Adrenal gland (tissue), 12 donors: ENCODE measurements around the gene ACER1. TPM values are rescaled to one million over a fixed set of nuclear protein-coding genes. Genes with fewer than 3 reads are reported as not detected.

Experiments
- DNase-seq, 7 donors: peaks; one replicate each; pipeline ENCODE4 v3.0.0-alpha.2; 2019 to 2020
- H3K27ac ChIP-seq, 5 donors: fragments of 200-600 bp; sonication (generic) in 4 of 5; 1 replicate in 3 of 5; 2 replicates in 2 of 5; pipeline versions ENCODE4 v1.5.1 to v1.8.0; 2016 to 2020; ENCODE audit warnings: mild to moderate bottlenecking in 1 of 5
- H3K27me3 ChIP-seq: fragments of 200-600 bp; 2 replicates; pipeline ENCODE4 v1.8.0; 2021
- H3K36me3 ChIP-seq, 2 donors: fragments of 200-600 bp; replicated peaks in 1 of 2; 1 replicate in 1 of 2; 2 replicates in 1 of 2; pipeline versions ENCODE4 v1.5.1 to v1.8.0; 2018 to 2022
- H3K4me1 ChIP-seq, 2 donors: fragments of 200-600 bp; replicated peaks in 1 of 2; 1 replicate in 1 of 2; 2 replicates in 1 of 2; pipeline versions ENCODE4 v1.5.1 to v1.8.0; 2018 to 2021
- H3K4me3 ChIP-seq, 4 donors: fragments of 200-600 bp; sonication (generic) in 3 of 4; one replicate each; pipeline ENCODE4 v1.5.1; 2016 to 2018
- H3K9me3 ChIP-seq, 3 donors: fragments of 200-600 bp; sonication (generic) in 1 of 3; replicated peaks in 1 of 3; 1 replicate in 2 of 3; 2 replicates in 1 of 3; pipeline versions ENCODE4 v1.5.1 to v1.8.0; 2016 to 2021
- CTCF ChIP-seq, 6 experiments: fragments of 450-650 bp in 4 of 6; fragments of 200-600 bp in 2 of 6; sonication (generic) in 1 of 6; IDR thresholded peaks; 1 replicate in 5 of 6; 2 replicates in 1 of 6; pipeline versions ENCODE4 v1.5.1 to v1.8.0; 2016 to 2021; ENCODE audit warnings: antibody characterized with exemption in 6 of 6, mild to moderate bottlenecking in 2 of 6, moderate library complexity in 1 of 6
- POLR2A ChIP-seq, 2 donors: fragments of 450-650 bp; IDR thresholded peaks; one replicate each; pipeline ENCODE4 v1.6.1; 2017; ENCODE audit warnings: antibody characterized with exemption in 2 of 2, mild to moderate bottlenecking in 2 of 2, moderate library complexity in 1 of 2
- WGBS, 4 donors: extraction: QIAGEN DNeasy Blood & Tissue Kit in 2 of 4; methylation state at CpG; one replicate each; pipeline versions ENCODE4 v1.1.5 to v1.1.7; 2013 to 2017; 5-methylcytosine and 5-hydroxymethylcytosine counted together
- intact Hi-C, 2 donors: fragments of 100-400 bp; cut with DNase I; formaldehyde crosslinking; loops; one replicate each; pipeline versions ENCODE4 v1.14.1 to v1.15.0; 2022 to 2023
- polyA plus RNA-seq, 3 donors: library from polyadenylated mRNA; stranded (reverse); fragments of 200-250 nt in 2 of 3; fragments of 350-450 nt in 1 of 3; fragmentation: Illumina TruSeq in 1 of 3; extraction: RNeasy Lipid Tissue Mini Kit (QIAGEN cat#74804) in 1 of 3; gene quantifications; one replicate each; pipeline ENCODE4 v1.2.3, GENCODE V29; 2013 to 2014
- total RNA-seq, 9 donors: library from RNA; depleted of rRNA in 4 of 9; stranded (reverse); fragments of >200 nt in 4 of 9; fragments of 120-200 nt in 1 of 9; fragmentation: NEBNext Ultra II Directional in 1 of 9; extraction: Animal tissue kit (Norgen Biotek cat#: 25700) in 1 of 9; gene quantifications; one replicate each; pipeline versions ENCODE4 v1.1.0 to v1.2.4, GENCODE V29; 2013 to 2023
- donor health status: healthy with polysubstance abuse.
- donor health status: Bipolar disorder and iron deficiency.
- donor health status: DM: yes; HTN: yes; CAD: no.
- donor health status: DM: no; HTN: no; CAD: no.
- donor health status: DM: no; HTN: no; CAD: no.
- donor health status: DM: yes; HTN: yes; CAD: no.

Gene ACER1
- total and polyA plus RNA-seq, 12 donors, result 0.11 to 0.16 TPM; not detected in 10

GRCh38 chr19:6374711-6375410 lies 41.4 kb upstream of the ACER1 start:
- DNase-seq, result no peak
- TF ChIP-seq CTCF (IDR thresholded peaks at IDR 0.05), result no peak
- intact Hi-C loops, result no loop called here
- no peaks in the 10 kb centered on the region for H3K27me3 ChIP-seq
- no peak overlapping the region for H3K4me3 ChIP-seq
- H3K9me3 ChIP-seq, result no peaks in the 10 kb centered on the region
- no peak overlapping the region for H3K27ac ChIP-seq
- peaks cover 0 to 20% of the 10 kb centered on the region in 2 donors for H3K36me3 ChIP-seq
- WGBS, 4 donors, result 84 to 97% (median 89%) methylated on average over 7 to 29 of the region's 29 CpGs
- peaks cover 5% of the 10 kb centered on the region in 2 donors for H3K4me1 ChIP-seq

GRCh38 chr19:6374161-6374709 lies 40.8 kb upstream of the ACER1 start:
- DNase-seq, result peak in 5 of 7 donors; percentile 31 to 50 (median 47)
- Histone ChIP-seq H3K4me3 (no peak overlapping the region), H3K4me1 (peaks cover 5% of the 10 kb centered on the region in 2 donors), H3K27me3 (no peaks in the 10 kb centered on the region), H3K36me3 (peaks cover 0 to 14% of the 10 kb centered on the region in 2 donors), H3K27ac (peak overlapping the region in 1 of 5 donors; percentile 17), H3K9me3 (no peaks in the 10 kb centered on the region)
- intact Hi-C loops, result no loop called here
- no peak for TF ChIP-seq POLR2A (IDR thresholded peaks at IDR 0.05)
- no peak for TF ChIP-seq CTCF (IDR thresholded peaks at IDR 0.05)
- WGBS, 4 donors, result 73 to 84% (median 83%) methylated on average over 9 to 29 of the region's 29 CpGs

- peak overlapping the region in 3 of 5 donors; percentile 17 to 96 (median 50) for H3K27ac ChIP-seq
- peak overlapping the region in 2 of 4 donors; percentile 78 to 99 for H3K4me3 ChIP-seq
- intact Hi-C loops, result no loop called here
- no peak for DNase-seq
- no peaks in the 10 kb centered on the region for H3K9me3 ChIP-seq
- TF ChIP-seq CTCF (IDR thresholded peaks at IDR 0.05) (no peak), POLR2A (IDR thresholded peaks at IDR 0.05) (no peak)
- WGBS, 4 donors, result 21 to 28% (median 24%) methylated on average over 4 to 5 of the region's 5 CpGs
- H3K27me3 ChIP-seq, result no peaks in the 10 kb centered on the region
- H3K4me1 ChIP-seq, result peaks cover 5% of the 10 kb centered on the region in 2 donors
- peaks cover 0 to 14% of the 10 kb centered on the region in 2 donors for H3K36me3 ChIP-seq
These were observed 40.3 kb upstream of the ACER1 start for GRCh38 chr19:6373813-6374108.

GRCh38 chr19:6373096-6373812 lies 39.8 kb upstream of the ACER1 start:
- H3K9me3 ChIP-seq, result no peaks in the 10 kb centered on the region
- peaks cover 5% of the 10 kb centered on the region in 2 donors for H3K4me1 ChIP-seq
- TF ChIP-seq CTCF (IDR thresholded peaks at IDR 0.05), result no peak
- no peak for TF ChIP-seq POLR2A (IDR thresholded peaks at IDR 0.05)
- peak overlapping the region; percentile 78 to 99 (median 95) for H3K4me3 ChIP-seq
- no peaks in the 10 kb centered on the region for H3K27me3 ChIP-seq
- peak overlapping the region; percentile 96 to 100 (median 99) for H3K27ac ChIP-seq
- 0 to 5% (median 1%) methylated on average over 19 to 53 of the region's 53 CpGs for WGBS, 4 donors
- DNase-seq, result peak; percentile 98 to 99 (median 99)
- H3K36me3 ChIP-seq, result peaks cover 0 to 17% of the 10 kb centered on the region in 2 donors
- intact Hi-C loops, result no loop called here
